ENCODE measurements around the gene NKD2.

NKD2 gene

DNA sequence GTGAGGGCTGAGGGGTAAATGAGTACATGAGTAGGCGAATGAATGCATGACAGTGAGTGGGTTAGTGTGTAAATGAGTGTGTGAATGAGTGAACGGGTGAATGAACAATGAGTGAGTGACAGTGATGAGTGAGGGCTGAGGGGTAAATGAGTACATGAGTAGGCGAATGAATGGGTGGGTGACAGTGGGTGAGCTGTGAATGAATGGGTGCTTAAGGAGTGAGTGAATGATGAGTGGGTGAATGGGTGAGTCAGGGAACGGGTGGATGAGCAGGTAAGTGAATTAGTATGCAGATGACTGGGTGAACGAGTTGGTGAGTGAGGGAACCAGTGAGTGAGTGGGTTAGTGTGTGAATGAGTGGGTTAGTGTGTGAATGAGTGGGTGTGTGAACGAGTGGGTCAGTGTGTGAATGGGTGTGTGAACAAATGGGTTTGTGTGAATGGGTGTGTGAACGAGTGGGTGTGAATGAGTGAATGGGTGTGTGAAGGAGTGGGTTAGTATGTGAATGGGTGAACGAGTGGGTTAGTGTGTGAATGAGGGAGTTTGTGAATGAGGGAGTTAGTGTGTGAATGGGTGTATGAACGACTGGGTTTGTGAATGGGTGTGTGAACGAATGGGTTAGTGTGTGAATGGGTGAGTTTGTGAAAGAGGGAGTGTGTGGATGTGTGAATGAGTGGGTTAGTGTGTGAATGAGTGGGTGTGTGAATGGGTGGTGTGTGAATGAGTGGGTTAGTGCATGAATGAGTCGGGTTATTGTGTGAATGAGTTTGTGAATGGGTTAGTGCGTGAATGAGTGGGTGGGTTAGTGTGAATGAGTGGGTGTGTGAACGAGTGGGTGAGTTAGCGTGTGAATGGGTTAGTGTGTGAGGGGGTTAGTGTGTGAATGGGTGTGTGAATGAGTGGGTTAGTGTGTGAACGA, 32.9 kb downstream of the NKD2 start:
- TF ChIP-seq, protein P1, sequence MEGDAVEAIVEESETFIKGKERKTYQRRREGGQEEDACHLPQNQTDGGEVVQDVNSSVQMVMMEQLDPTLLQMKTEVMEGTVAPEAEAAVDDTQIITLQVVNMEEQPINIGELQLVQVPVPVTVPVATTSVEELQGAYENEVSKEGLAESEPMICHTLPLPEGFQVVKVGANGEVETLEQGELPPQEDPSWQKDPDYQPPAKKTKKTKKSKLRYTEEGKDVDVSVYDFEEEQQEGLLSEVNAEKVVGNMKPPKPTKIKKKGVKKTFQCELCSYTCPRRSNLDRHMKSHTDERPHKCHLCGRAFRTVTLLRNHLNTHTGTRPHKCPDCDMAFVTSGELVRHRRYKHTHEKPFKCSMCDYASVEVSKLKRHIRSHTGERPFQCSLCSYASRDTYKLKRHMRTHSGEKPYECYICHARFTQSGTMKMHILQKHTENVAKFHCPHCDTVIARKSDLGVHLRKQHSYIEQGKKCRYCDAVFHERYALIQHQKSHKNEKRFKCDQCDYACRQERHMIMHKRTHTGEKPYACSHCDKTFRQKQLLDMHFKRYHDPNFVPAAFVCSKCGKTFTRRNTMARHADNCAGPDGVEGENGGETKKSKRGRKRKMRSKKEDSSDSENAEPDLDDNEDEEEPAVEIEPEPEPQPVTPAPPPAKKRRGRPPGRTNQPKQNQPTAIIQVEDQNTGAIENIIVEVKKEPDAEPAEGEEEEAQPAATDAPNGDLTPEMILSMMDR (conservative IDR thresholded peaks at IDR 0.05; ENCODE audit: low read length), result no peak
- no peak for TF ChIP-seq EZH2phosphoT487 (IDR thresholded peaks at IDR 0.05; ENCODE audit: borderline replicate concordance)

DNA sequence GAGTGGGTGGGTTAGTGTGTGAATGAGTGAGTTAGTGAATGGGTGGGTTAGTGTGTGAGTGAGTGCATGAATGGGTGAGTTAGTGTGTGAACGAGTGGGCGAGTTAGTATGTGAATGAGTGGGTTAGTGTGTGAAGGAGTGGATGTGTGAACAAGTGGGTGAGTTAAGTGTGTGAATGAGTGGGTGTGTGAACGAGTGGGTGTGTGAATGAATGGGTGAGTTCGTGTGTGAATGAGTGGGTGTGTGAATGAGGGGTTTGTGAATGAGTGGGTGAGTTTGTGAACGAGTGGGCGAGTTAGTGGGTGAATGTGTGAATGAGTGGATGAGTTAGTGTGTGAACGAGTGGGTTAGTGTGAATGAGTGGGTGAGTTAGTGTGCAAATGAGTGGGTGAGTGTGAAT, 34.0 kb downstream of the NKD2 start:
- Histone ChIP-seq H3K9ac (ENCODE audit: low read depth, low read length, poor library complexity, severe bottlenecking) (no peak overlapping the region), H2AFZ (ENCODE audit: low read length) (no peak overlapping the region), H3K4me3 (ENCODE audit: low read length, poor library complexity, severe bottlenecking) (no peak overlapping the region), H3K36me3 (ENCODE audit: insufficient read depth, low read length) (peaks cover 12% of the 10 kb centered on the region; the same call in 1 of the 2 replicates), H3K4me2 (ENCODE audit: low read depth, low read length, poor library complexity, severe bottlenecking) (no peak overlapping the region), H4K20me1 (ENCODE audit: insufficient read depth, low read length, poor library complexity, severe bottlenecking) (no peaks in the 10 kb centered on the region), H3K27me3 (ENCODE audit: insufficient read depth, low read length, poor library complexity, severe bottlenecking) (no peaks in the 10 kb centered on the region), H3K4me1 (ENCODE audit: insufficient read depth, low read length, poor library complexity, severe bottlenecking) (no peaks in the 10 kb centered on the region), H3K9me3 (ENCODE audit: insufficient read depth, low read depth, low read length) (peaks cover 3% of the 10 kb centered on the region; the same call in 1 of the 2 replicates), H3K79me2 (ENCODE audit: insufficient read depth, low read length) (no peaks in the 10 kb centered on the region), H3K9me2 (replicated peaks; ENCODE audit: low read depth, low read length) (no peaks in the 10 kb centered on the region), H3F3A (ENCODE audit: low read depth) (no peaks in the 10 kb centered on the region)
- TF ChIP-seq EZH2phosphoT487 (IDR thresholded peaks at IDR 0.05; ENCODE audit: borderline replicate concordance), result no peak
- TF ChIP-seq, protein P1 (conservative IDR thresholded peaks at IDR 0.05; ENCODE audit: low read length), result no peak

More for the DNA sequence above, 32.9 kb downstream of the NKD2 start:
- no peak overlapping the region for H3K4me2 ChIP-seq (ENCODE audit: low read depth, low read length, poor library complexity, severe bottlenecking)
- H3K4me1 ChIP-seq (ENCODE audit: insufficient read depth, low read length, poor library complexity, severe bottlenecking), result no peaks in the 10 kb centered on the region
- H3K4me3 ChIP-seq (ENCODE audit: low read length, poor library complexity, severe bottlenecking), result no peak overlapping the region
- H3K27me3 ChIP-seq (ENCODE audit: insufficient read depth, low read length, poor library complexity, severe bottlenecking), result no peaks in the 10 kb centered on the region
- H3K36me3 ChIP-seq (ENCODE audit: insufficient read depth, low read length), result peaks cover 12% of the 10 kb centered on the region; the same call in 1 of the 2 replicates
- H4K20me1 ChIP-seq (ENCODE audit: insufficient read depth, low read length, poor library complexity, severe bottlenecking), result no peaks in the 10 kb centered on the region
- no peaks in the 10 kb centered on the region for H3K9me2 ChIP-seq (replicated peaks; ENCODE audit: low read depth, low read length)
- no peak overlapping the region for H2AFZ ChIP-seq (ENCODE audit: low read length)
- H3F3A ChIP-seq (ENCODE audit: low read depth), result no peaks in the 10 kb centered on the region
- H3K79me2 ChIP-seq (ENCODE audit: insufficient read depth, low read length), result no peaks in the 10 kb centered on the region
- H3K9me3 ChIP-seq (ENCODE audit: insufficient read depth, low read depth, low read length), result peaks cover 3% of the 10 kb centered on the region; the same call in 1 of the 2 replicates
- no peak overlapping the region for H3K9ac ChIP-seq (ENCODE audit: low read depth, low read length, poor library complexity, severe bottlenecking)

DNA sequence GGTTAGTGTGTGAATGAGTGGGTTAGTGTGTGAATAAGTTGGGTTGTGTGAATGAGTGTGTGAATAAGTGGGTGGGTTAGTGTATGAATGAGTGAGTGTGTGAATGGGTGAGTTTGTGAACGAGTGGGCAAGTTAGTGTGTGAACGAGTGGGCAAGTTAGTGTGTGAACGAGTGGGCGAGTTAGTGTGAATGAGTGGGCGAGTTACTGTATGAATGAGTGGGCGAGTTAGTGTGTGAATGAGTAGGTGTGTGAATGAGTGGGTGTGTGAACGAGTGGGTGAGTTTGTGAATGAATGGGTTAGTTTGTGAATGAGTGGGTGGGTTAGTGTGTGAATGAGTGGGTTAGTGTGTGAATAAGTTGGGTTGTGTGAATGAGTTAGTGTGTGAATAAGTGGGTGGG, 34.7 kb downstream of the NKD2 start:
- no peaks in the 10 kb centered on the region for H3K9me2 ChIP-seq (replicated peaks; ENCODE audit: low read depth, low read length)
- TF ChIP-seq, protein P1 (conservative IDR thresholded peaks at IDR 0.05; ENCODE audit: low read length), result no peak
- no peak for TF ChIP-seq EZH2phosphoT487 (IDR thresholded peaks at IDR 0.05; ENCODE audit: borderline replicate concordance)
- no peak overlapping the region for H2AFZ ChIP-seq (ENCODE audit: low read length)
- peaks cover 3% of the 10 kb centered on the region; the same call in 1 of the 2 replicates for H3K9me3 ChIP-seq (ENCODE audit: insufficient read depth, low read depth, low read length)
- no peaks in the 10 kb centered on the region for H4K20me1 ChIP-seq (ENCODE audit: insufficient read depth, low read length, poor library complexity, severe bottlenecking)
- no peak overlapping the region for H3K9ac ChIP-seq (ENCODE audit: low read depth, low read length, poor library complexity, severe bottlenecking)
- no peaks in the 10 kb centered on the region for H3K79me2 ChIP-seq (ENCODE audit: insufficient read depth, low read length)
- no peaks in the 10 kb centered on the region for H3F3A ChIP-seq (ENCODE audit: low read depth)
- H3K4me3 ChIP-seq (ENCODE audit: low read length, poor library complexity, severe bottlenecking), result no peak overlapping the region
- H3K36me3 ChIP-seq (ENCODE audit: insufficient read depth, low read length), result peaks cover 12% of the 10 kb centered on the region; the same call in 1 of the 2 replicates
- H3K4me2 ChIP-seq (ENCODE audit: low read depth, low read length, poor library complexity, severe bottlenecking), result no peak overlapping the region
- no peaks in the 10 kb centered on the region for H3K4me1 ChIP-seq (ENCODE audit: insufficient read depth, low read length, poor library complexity, severe bottlenecking)
- H3K27me3 ChIP-seq (ENCODE audit: insufficient read depth, low read length, poor library complexity, severe bottlenecking), result no peaks in the 10 kb centered on the region
